ENCODE data around the gene DUS2. TPM values are rescaled to one million over a fixed set of nuclear protein-coding genes. Genes with fewer than 3 reads are reported as not detected.
A peak's percentile ranks its signal among the peaks of the same experiment; 100 is the strongest.

DUS2 gene
- total and polyA plus RNA-seq, 9 of the 15 experiments (the other 6 are each of a cell fraction or from before 2014, with no cell fraction given), result 5.8 to 22.5 (median 20.6) TPM

GRCh38 chr16:68084504-68085258 is 61.6 kb downstream of the DUS2 start (continued):
- TF ChIP-seq TEAD4 (IDR thresholded peaks at IDR 0.05; ENCODE audit: low read length) (0 out of 2 replicates have a peak, but pooled peaks have one; percentile 23), TEAD4 (CRISPR knock-in tag; IDR thresholded peaks at IDR 0.05; ENCODE audit: borderline replicate concordance) (no peak), NR2C2 (CRISPR knock-in tag; IDR thresholded peaks at IDR 0.05) (no peak; the same call in 1 of the 2 replicates), NR2C2 (tag; IDR thresholded peaks at IDR 0.05) (no peak), ZBTB40 (IDR thresholded peaks at IDR 0.05) (0 out of 2 replicates have a peak, but pooled peaks have one; percentile 1), ZBTB40 (CRISPR knock-in tag; IDR thresholded peaks at IDR 0.05) (no peak)
